HepG2 (cell line): ENCODE data around the gene SHANK3. TPM values are rescaled to one million over a fixed set of nuclear protein-coding genes. Genes with fewer than 3 reads are reported as not detected.

ENCODE experiments used
- ARNTL ChIP-seq: sonication (generic); formaldehyde crosslinking; IDR thresholded peaks from 2 replicates; pipeline ENCODE4 v1.4.0; 2020; ENCODE audit warnings: mild to moderate bottlenecking, missing genetic modification reagents
- BCLAF1 ChIP-seq: fragments of 450-650 bp; IDR thresholded peaks from 2 replicates; pipeline ENCODE4 v1.6.1; 2017; ENCODE audit warnings: mild to moderate bottlenecking
- CREB1 ChIP-seq, 2 experiments: fragments of 450-650 bp in 1 of 2; IDR thresholded peaks; 2 replicates each; pipeline ENCODE4 v1.6.1; 2016 to 2017; ENCODE audit warnings: control low read depth in 1 of 2, mild to moderate bottlenecking in 1 of 2, missing compliant biosample characterization in 1 of 2, missing genetic modification characterization in 1 of 2
- DNMT1 ChIP-seq: sonication (generic); formaldehyde crosslinking; IDR thresholded peaks from 2 replicates; pipeline ENCODE4 v1.5.1; 2020; ENCODE audit warnings: mild to moderate bottlenecking, missing genetic modification reagents
- EEA1 ChIP-seq: sonication (generic); formaldehyde crosslinking; IDR thresholded peaks from 2 replicates; pipeline ENCODE4 v1.5.1; 2020; ENCODE audit warnings: mild to moderate bottlenecking, missing genetic modification reagents, borderline replicate concordance
- HNRNPLL ChIP-seq: fragments of 200-400 bp; formaldehyde crosslinking; IDR thresholded peaks from 2 replicates; pipeline ENCODE4 v1.6.1; 2017; ENCODE audit warnings: mild to moderate bottlenecking, low read depth, low read length; ENCODE audit not compliant: poor library complexity, severe bottlenecking
- NCOA2 ChIP-seq: sonication (generic); formaldehyde crosslinking; IDR thresholded peaks from 2 replicates; pipeline ENCODE4 v1.8.0; 2022; ENCODE audit warnings: inconsistent platforms
- POLR2A ChIP-seq, 2 experiments: IDR thresholded peaks; 2 replicates each; pipeline ENCODE4 v1.6.1; 2011; ENCODE audit warnings: low read depth in 2 of 2, low read length in 2 of 2, mild to moderate bottlenecking in 1 of 2, moderate library complexity in 1 of 2; ENCODE audit not compliant: insufficient read depth in 1 of 2
- POLR2G ChIP-seq: fragments of 200-400 bp; formaldehyde crosslinking; IDR thresholded peaks from 2 replicates; pipeline ENCODE4 v1.6.1; 2018; ENCODE audit warnings: mild to moderate bottlenecking, low read depth, low read length, moderate library complexity
- RCOR2 ChIP-seq: IDR thresholded peaks from 2 replicates; pipeline ENCODE4 v1.6.1; 2016; ENCODE audit warnings: missing biosample characterization, missing genetic modification reagents
- SALL1 ChIP-seq: sonication (generic); formaldehyde crosslinking; IDR thresholded peaks from 2 replicates; pipeline ENCODE4 v1.8.0; 2022; ENCODE audit warnings: mild to moderate bottlenecking, missing genetic modification reagents
- U2AF1 ChIP-seq: fragments of 200-400 bp; formaldehyde crosslinking; optimal IDR thresholded peaks from 2 replicates; pipeline ENCODE3; 2017; ENCODE audit warnings: mild to moderate bottlenecking, low read depth, low read length
- WIZ ChIP-seq: sonication (generic); formaldehyde crosslinking; IDR thresholded peaks from 2 replicates; pipeline ENCODE4 v1.5.1; 2020; ENCODE audit warnings: mild to moderate bottlenecking, missing genetic modification reagents
- ZBTB3 ChIP-seq: sonication (generic); formaldehyde crosslinking; IDR thresholded peaks from 2 replicates; pipeline ENCODE4 v1.4.0; 2020; ENCODE audit warnings: low read depth, mild to moderate bottlenecking, moderate library complexity, missing genetic modification reagents, borderline replicate concordance
- ZFX ChIP-seq: sonication (generic); formaldehyde crosslinking; IDR thresholded peaks from 2 replicates; pipeline ENCODE4 v1.4.0; 2020; ENCODE audit warnings: mild to moderate bottlenecking, low read depth, missing genetic modification reagents, moderate library complexity
- ZNF260 ChIP-seq: sonication (generic); formaldehyde crosslinking; IDR thresholded peaks from 2 replicates; pipeline ENCODE4 v1.4.0; 2020; ENCODE audit warnings: missing genetic modification reagents, low read depth, mild to moderate bottlenecking, borderline replicate concordance
- ZNF33A ChIP-seq: sonication (generic); formaldehyde crosslinking; IDR thresholded peaks from 2 replicates; pipeline ENCODE4 v1.5.1; 2020; ENCODE audit warnings: missing genetic modification reagents, mild to moderate bottlenecking, moderate library complexity, borderline replicate concordance
- ZNF362 ChIP-seq: sonication (generic); formaldehyde crosslinking; IDR thresholded peaks from 2 replicates; pipeline ENCODE4 v1.4.0; 2020; ENCODE audit warnings: missing genetic modification reagents, mild to moderate bottlenecking, borderline replicate concordance
- ZNF550 ChIP-seq: sonication (generic); formaldehyde crosslinking; IDR thresholded peaks from 2 replicates; pipeline ENCODE4 v1.4.0; 2020; ENCODE audit warnings: mild to moderate bottlenecking, missing genetic modification reagents, borderline replicate concordance
- ZNF567 ChIP-seq: sonication (generic); formaldehyde crosslinking; IDR thresholded peaks from 2 replicates; pipeline ENCODE4 v1.8.1; 2023; ENCODE audit warnings: mild to moderate bottlenecking, missing genetic modification reagents, borderline replicate concordance
- ZNF724P ChIP-seq: sonication (generic); formaldehyde crosslinking; IDR thresholded peaks from 2 replicates; pipeline ENCODE4 v1.8.0; 2022; ENCODE audit warnings: missing genetic modification reagents, borderline replicate concordance
- ZSCAN20 ChIP-seq: sonication (generic); formaldehyde crosslinking; IDR thresholded peaks from 2 replicates; pipeline ENCODE4 v1.4.0; 2020; ENCODE audit warnings: missing genetic modification reagents, mild to moderate bottlenecking, borderline replicate concordance
- ZSCAN31 ChIP-seq: sonication (generic); formaldehyde crosslinking; IDR thresholded peaks from 2 replicates; pipeline ENCODE4 v1.5.0; 2020; ENCODE audit warnings: low read depth, mild to moderate bottlenecking, missing genetic modification reagents
- polyA plus RNA-seq, 8 experiments: library from polyadenylated mRNA; depleted of rRNA in 3 of 8; stranded (reverse) in 7 of 8; unstranded in 1 of 8; fragments of >200 nt; fragmentation: Illumina TruSeq in 4 of 8; extraction: Trizol in 4 of 8; gene quantifications; 2 replicates each; pipeline versions ENCODE4 v1.2.1 to v1.2.3, GENCODE V29; 2011 to 2016; ENCODE audit warnings: low read depth in 4 of 8, missing spikeins in 1 of 8, mixed read lengths in 1 of 8; ENCODE audit not compliant: insufficient read depth in 1 of 8
- total RNA-seq, 5 experiments: library from RNA; depleted of rRNA; stranded (reverse); fragments of >200 nt; fragmentation: Illumina TruSeq; extraction: Trizol; gene quantifications; 2 replicates each; pipeline ENCODE4 v1.2.3, GENCODE V29; 2016; ENCODE audit warnings: low read depth in 1 of 5
- TF ChIP-seq, protein P1 (sequence below): sonication (generic); formaldehyde crosslinking; IDR thresholded peaks from 2 replicates; pipeline ENCODE4 v1.4.0; 2020; ENCODE audit warnings: missing genetic modification reagents

The SHANK3 gene
- total and polyA plus RNA-seq, 2 of the 13 experiments (the other 11 are each of a cell fraction or from before 2014, with no cell fraction given) = 2.9 to 4.6 TPM

GRCh38 chr22:50674606-50675552, 2.3 kb downstream of the SHANK3 start (continued):
- TF ChIP-seq BCLAF1 (no peak), ZFX (CRISPR knock-in tag) (peak; percentile 44), CREB1 (IDR thresholded peaks at IDR 0.05) (no peak), CREB1 (CRISPR knock-in tag; IDR thresholded peaks at IDR 0.05) (no peak), DNMT1 (CRISPR knock-in tag) (no peak; the same call in 1 of the 2 replicates), HNRNPLL (no peak), ARNTL (0 out of 2 replicates have a peak, but pooled peaks have one; percentile 19), ZNF33A (CRISPR knock-in tag) (no peak), POLR2G (no peak), ZSCAN31 (CRISPR knock-in tag) (no peak), ZNF550 (CRISPR knock-in tag) (no peak), U2AF1 (no peak), NCOA2 (CRISPR knock-in tag) (no peak), RCOR2 (CRISPR knock-in tag) (no peak), ZNF567 (no peak), ZNF724P (CRISPR knock-in tag) (0 out of 2 replicates have a peak, but pooled peaks have one; percentile 50), ZBTB3 (CRISPR knock-in tag) (peak; percentile 74; the same call in 1 of the 2 replicates), EEA1 (CRISPR knock-in tag) (0 out of 2 replicates have a peak, but pooled peaks have one; percentile 12), ZNF260 (CRISPR knock-in tag) (no peak), ZNF362 (CRISPR knock-in tag) (no peak), POLR2A (IDR thresholded peaks at IDR 0.05; ENCODE audit: insufficient read depth in 1 of 2, low read depth in 2 of 2, low read length in 2 of 2) (no peak), WIZ (no peak), ZSCAN20 (CRISPR knock-in tag) (no peak), SALL1 (CRISPR knock-in tag) (peak; percentile 21; the same call in 1 of the 2 replicates)
- TF ChIP-seq, protein P1, sequence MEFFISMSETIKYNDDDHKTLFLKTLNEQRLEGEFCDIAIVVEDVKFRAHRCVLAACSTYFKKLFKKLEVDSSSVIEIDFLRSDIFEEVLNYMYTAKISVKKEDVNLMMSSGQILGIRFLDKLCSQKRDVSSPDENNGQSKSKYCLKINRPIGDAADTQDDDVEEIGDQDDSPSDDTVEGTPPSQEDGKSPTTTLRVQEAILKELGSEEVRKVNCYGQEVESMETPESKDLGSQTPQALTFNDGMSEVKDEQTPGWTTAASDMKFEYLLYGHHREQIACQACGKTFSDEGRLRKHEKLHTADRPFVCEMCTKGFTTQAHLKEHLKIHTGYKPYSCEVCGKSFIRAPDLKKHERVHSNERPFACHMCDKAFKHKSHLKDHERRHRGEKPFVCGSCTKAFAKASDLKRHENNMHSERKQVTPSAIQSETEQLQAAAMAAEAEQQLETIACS (CRISPR knock-in tag) = peak; percentile 68
